HG02981 (cell line): ENCODE results near the gene IRF7.
A peak's percentile ranks its signal among the peaks of the same experiment; 100 is the strongest.
"Not testable (repeated sequence)": the region's sequence is repeated elsewhere in the genome, so short reads cannot be mapped to it uniquely, and the experiment has no call there.

Source experiments
- ATAC-seq: cut with Tn5 transposase; IDR thresholded peaks from one replicate; pipeline ENCODE4 v1.9.1; 2021; ENCODE audit warnings: mild to moderate bottlenecking, moderate library complexity; ENCODE audit not compliant: unreplicated experiment

Gene IRF7

GRCh38 chr11:615504-616319 lies at the start of gene IRF7:
Gene IRF7, minus strand, starts transcription at chr11:615950. Its CDS starts 586 bp downstream, at chr11:615364.
- peak; percentile 85 for ATAC-seq

DNA sequence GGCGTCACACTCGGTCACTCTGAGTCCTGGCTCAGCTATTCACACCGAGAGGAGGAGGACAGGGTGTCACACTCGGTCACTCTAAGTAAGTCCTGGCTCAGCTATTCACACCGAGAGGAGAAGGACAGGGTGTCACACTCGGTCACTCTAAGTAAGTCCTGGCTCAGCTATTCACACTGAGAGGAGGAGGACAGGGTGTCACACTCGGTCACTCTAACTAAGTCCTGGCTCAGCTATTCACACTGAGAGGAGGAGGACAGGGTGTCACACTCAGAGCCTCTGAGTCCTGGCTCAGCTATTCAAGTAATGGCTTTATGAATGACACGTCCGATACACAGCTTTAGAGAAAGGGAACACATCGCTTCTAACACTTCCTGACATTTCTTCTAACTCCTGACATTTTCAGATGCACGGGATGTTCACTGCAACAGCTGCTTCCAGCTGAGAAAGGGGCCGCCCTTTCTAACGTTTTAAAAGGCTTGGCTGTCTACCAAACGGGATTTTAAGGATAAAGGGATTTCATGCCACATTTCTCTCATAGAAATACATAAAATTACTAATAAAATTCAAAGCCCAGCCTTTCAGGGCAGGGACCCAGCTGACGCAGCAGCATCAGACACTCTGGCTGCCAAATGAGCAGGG lies 49.4 kb upstream of the IRF7 start:
- no peak for ATAC-seq

DNA sequence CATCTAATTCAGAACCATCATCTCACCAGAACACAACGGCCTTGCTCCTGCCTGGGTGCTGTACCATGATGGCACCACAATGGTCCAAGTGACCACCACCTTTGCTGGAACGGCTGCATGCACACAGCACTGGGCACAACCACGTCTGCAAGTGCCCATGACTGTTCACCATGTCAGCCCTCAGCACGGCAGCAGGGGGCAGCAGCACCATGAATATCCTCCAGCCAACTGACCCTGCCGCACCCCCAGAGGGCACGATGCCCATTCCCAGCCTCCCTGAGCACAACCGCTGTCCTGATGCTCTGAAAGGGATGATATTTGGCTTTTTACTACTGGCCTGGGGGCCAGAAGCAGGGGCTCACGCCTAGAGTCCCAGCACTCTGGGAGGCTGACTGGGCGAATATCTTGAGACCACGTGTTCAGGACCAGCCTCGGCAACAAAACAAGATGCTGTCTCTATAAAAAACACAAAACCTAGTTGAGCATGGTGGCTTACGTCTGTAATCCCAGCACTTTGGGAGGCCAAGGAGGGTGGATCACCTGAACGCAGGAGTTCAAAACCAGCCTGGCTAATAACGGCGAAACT lies 47.0 kb upstream of the IRF7 start:
- ATAC-seq: no peak

GRCh38 chr11:660681-661444 lies 45.1 kb upstream of the IRF7 start:
- no peak for ATAC-seq

- ATAC-seq: no peak
These were observed 44.5 kb upstream of the IRF7 start for GRCh38 chr11:660281-660680.

GRCh38 chr11:659532-660085 lies 43.9 kb upstream of the IRF7 start:
- no peak for ATAC-seq

GRCh38 chr11:657691-658126 lies 42.0 kb upstream of the IRF7 start:
- no peak for ATAC-seq

- ATAC-seq: no peak
These were observed 41.1 kb upstream of the IRF7 start for GRCh38 chr11:656866-657265.

DNA sequence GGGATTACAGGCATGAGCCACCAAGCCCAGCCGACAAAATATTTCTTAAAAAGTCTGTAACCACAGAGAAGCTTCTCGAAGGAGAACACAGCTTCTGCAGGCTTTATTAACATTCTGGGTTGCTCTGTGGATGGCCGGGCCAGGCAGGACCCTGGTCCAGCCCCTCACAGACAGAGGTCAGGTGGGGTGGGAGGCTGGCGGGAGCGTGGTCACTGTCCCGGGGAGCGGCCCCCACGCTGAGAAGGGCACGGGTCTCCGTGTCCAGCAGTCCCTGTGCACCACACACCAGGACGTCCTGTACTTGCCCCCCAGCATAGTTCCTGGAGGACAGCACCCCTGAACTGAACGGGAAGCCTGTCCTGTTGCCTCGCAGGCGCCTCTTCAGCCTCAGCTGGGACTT lies 40.7 kb upstream of the IRF7 start:
- ATAC-seq: no peak

- ATAC-seq: no peak
These were observed 39.4 kb upstream of the IRF7 start for GRCh38 chr11:655036-655726.

GRCh38 chr11:654444-654843 lies 38.7 kb upstream of the IRF7 start:
- not testable (repeated sequence) for ATAC-seq

- ATAC-seq: no peak
These were observed 38.1 kb upstream of the IRF7 start for GRCh38 chr11:653837-654236.

- not testable (repeated sequence) for ATAC-seq
These were observed 37.4 kb upstream of the IRF7 start for GRCh38 chr11:653136-653535.

DNA sequence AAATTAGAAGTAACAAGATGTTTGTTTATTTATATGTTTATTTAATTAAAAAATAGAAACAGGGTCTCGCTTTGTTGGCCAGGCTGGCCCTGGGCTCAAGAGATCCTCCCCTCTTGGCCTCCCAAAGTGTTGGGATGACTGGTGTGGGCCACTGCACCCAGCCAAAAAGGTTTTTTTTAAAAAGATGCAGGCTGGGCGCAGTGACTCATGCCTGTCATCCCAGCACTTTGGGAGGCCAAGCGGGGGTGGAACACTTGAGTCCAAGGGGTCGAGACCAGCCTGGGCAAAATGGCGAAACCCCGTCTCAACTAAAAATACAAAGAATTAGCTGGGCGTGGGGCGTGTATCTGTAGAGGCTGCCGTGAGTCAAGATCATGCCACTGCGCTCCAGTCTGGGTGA lies 34.7 kb upstream of the IRF7 start:
- no peak for ATAC-seq

DNA sequence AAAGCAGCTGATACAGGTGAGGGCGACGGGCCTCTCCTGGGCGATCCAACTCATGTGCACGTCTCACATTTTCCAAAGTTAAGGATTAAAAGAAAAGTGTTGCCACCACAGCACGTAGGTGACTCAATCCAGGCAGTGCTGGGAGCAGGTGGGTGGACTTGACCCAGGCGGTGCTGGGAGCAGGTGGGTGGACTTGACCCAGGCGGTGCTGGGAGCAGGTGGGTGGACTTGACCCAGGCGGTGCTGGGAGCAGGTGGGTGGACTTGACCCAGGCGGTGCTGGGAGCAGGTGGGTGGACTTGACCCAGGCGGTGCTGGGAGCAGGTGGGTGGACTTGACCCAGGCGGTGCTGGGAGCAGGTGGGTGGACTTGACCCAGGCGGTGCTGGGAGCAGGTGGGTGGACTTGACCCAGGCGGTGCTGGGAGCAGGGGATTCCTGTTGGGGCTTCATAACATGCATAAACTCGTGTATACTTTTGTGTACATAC lies 32.0 kb upstream of the IRF7 start:
- ATAC-seq: not testable (repeated sequence)

DNA sequence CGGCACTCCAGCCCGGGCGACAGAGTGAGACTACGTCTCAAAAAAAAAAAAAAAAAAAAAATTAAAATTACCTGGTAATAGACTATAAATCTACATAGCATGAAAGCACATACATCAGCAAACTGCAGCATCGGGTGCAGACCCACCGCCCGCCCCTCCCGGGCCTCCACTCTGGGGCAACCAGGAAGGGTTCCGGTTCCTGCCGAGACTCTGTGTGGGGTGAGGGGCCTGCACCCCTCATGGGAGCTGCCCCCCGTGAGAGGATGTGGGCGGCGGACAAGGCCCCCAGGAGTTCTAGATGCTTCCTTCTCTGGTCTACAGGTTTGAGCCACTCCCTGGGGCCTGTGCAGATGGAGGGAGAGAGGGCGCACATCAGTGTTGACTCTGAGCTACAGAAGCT lies 30.5 kb upstream of the IRF7 start:
- no peak for ATAC-seq

- ATAC-seq: no peak
These were observed 29.8 kb upstream of the IRF7 start for GRCh38 chr11:645536-645935.

- no peak for ATAC-seq
These were observed 28.3 kb upstream of the IRF7 start for GRCh38 chr11:643849-644738.

DNA sequence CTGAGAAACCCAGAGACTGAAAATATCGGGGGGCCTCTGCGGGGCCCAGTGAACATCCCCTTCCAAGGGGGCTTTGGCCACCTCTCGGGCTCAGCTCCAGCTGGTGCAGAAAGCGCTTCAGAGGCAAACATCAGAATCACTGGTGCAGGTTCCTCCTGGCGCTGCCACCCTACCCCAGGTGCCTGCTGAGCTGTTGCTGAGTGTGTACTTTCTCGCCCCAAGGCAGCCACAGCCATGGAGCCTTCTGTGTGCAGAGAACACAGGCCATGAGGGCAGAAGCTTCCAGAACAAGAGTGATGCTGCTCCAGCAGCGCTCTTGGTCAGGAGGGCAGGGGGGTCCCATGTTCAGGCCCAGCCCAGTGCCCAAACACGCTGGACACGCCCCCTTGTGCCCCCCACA lies 27.6 kb upstream of the IRF7 start:
- no peak for ATAC-seq
